Vagina (tissue), 2 donors: Measurements from ENCODE around the gene TSTD2. TPM values are rescaled to one million over a fixed set of nuclear protein-coding genes. Genes with fewer than 3 reads are reported as not detected.

Source experiments
- DNase-seq, 2 donors: peaks; one replicate each; pipeline ENCODE4 v3.0.0-alpha.2; 2017; ENCODE audit errors: extremely low spot score in 2 of 2
- H3K27ac ChIP-seq: fragments of 200-600 bp; sonication (generic); one replicate; pipeline ENCODE4 v1.5.1; 2019
- H3K27me3 ChIP-seq: fragments of 200-600 bp; sonication (generic); one replicate; pipeline ENCODE4 v1.5.1; 2019
- H3K36me3 ChIP-seq, 2 donors: fragments of 200-600 bp; sonication (generic); one replicate each; pipeline ENCODE4 v1.5.1; 2017 to 2019
- H3K4me1 ChIP-seq: fragments of 200-600 bp; sonication (generic); one replicate; pipeline ENCODE4 v1.5.1; 2019
- H3K4me3 ChIP-seq, 2 donors: fragments of 200-600 bp; sonication (generic); 1 replicate in 1 of 2; 2 replicates in 1 of 2; pipeline ENCODE4 v1.5.1; 2016 to 2019
- H3K9me3 ChIP-seq: fragments of 200-600 bp; sonication (generic); one replicate; pipeline ENCODE4 v1.5.1; 2019
- POLR2A ChIP-seq, 2 donors: fragments of 450-650 bp; IDR thresholded peaks; one replicate each; pipeline ENCODE4 v1.6.1; 2017; ENCODE audit warnings: antibody characterized with exemption in 2 of 2, mild to moderate bottlenecking in 2 of 2, moderate library complexity in 2 of 2
- POLR2AphosphoS5 ChIP-seq, 2 donors: sonication (generic); formaldehyde crosslinking; IDR thresholded peaks; one replicate each; pipeline ENCODE4 v1.9.0; 2017; ENCODE audit warnings: antibody characterized with exemption in 2 of 2, mild to moderate bottlenecking in 2 of 2, low read depth in 1 of 2; ENCODE audit not compliant: insufficient read depth in 1 of 2
- intact Hi-C: fragments of 100-400 bp; cut with DNase I; formaldehyde crosslinking; loops from one replicate; pipeline ENCODE4 v1.15.1; 2023
- total RNA-seq: library from RNA; depleted of rRNA; stranded (reverse); fragments of >200 nt; gene quantifications from one replicate; pipeline ENCODE4 v1.2.3, GENCODE V29; 2016
- TF ChIP-seq, protein P1 (sequence below), 3 experiments: fragments of 450-650 bp in 2 of 3; fragments of 200-600 bp in 1 of 3; sonication (generic) in 1 of 3; IDR thresholded peaks; one replicate each; pipeline ENCODE4 v1.5.1; 2017 to 2019; ENCODE audit warnings: antibody characterized with exemption in 3 of 3, mild to moderate bottlenecking in 2 of 3, moderate library complexity in 2 of 3

Gene TSTD2
- total RNA-seq, 1 donor from 2014 or later: 18.2 TPM

DNA sequence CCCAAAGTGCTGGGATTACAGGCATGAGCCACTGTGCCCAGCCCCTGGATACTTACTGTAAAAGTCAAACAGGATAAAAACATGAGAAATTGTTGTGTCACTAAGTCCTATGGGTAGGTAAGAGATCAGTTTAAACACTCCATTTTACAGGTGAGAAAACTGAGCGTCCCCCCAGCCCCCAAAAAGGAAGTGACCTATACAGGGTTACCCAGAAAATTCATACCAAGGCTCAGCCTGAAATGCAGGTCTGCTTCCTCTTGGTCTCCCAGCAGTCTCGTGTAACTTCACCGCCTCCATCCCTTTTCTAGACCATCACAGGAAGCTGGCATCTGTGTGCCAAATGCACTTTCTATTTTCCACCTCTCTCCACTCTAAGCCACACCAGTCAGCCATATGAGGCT is 74.5 kb downstream of the TSTD2 start:
- Histone ChIP-seq H3K4me3 (no peak overlapping the region), H3K27me3 (no peaks in the 10 kb centered on the region), H3K9me3 (no peaks in the 10 kb centered on the region), H3K27ac (peak overlapping the region; percentile 95), H3K4me1 (peaks cover 61% of the 10 kb centered on the region), H3K36me3 (no peaks in the 10 kb centered on the region)
- intact Hi-C loops: no loop called here
- TF ChIP-seq, protein P1, sequence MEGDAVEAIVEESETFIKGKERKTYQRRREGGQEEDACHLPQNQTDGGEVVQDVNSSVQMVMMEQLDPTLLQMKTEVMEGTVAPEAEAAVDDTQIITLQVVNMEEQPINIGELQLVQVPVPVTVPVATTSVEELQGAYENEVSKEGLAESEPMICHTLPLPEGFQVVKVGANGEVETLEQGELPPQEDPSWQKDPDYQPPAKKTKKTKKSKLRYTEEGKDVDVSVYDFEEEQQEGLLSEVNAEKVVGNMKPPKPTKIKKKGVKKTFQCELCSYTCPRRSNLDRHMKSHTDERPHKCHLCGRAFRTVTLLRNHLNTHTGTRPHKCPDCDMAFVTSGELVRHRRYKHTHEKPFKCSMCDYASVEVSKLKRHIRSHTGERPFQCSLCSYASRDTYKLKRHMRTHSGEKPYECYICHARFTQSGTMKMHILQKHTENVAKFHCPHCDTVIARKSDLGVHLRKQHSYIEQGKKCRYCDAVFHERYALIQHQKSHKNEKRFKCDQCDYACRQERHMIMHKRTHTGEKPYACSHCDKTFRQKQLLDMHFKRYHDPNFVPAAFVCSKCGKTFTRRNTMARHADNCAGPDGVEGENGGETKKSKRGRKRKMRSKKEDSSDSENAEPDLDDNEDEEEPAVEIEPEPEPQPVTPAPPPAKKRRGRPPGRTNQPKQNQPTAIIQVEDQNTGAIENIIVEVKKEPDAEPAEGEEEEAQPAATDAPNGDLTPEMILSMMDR (IDR thresholded peaks at IDR 0.05): no peak
- TF ChIP-seq POLR2AphosphoS5 (IDR thresholded peaks at IDR 0.05; ENCODE audit: insufficient read depth in 1 of 2, low read depth in 1 of 2) (no peak), POLR2A (IDR thresholded peaks at IDR 0.05) (no peak)
- DNase-seq: no peak

DNA sequence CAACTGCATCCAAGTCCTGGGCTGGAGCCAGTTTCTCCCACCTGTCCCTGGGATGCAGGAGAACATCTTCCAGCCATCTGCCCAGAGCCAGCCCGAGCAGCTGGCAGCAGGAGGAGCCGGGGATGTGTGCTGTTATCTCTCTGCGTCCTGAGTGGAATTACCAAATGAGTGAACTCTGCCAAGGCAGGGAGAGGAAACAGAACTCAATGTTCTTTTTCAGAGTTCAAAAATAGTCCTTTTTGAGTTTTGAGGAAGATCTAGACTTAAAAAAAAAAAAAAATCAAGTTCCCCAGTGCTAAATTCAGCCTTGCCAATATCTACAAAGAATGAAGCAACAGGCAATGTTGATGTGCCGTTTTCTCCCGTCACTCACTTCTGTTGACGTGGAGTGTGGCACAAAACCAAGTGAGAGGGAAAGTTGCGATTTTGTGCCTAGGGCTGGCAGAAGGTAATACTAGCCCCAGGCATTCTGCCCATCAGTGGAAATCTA is 75.5 kb downstream of the TSTD2 start:
- no peaks in the 10 kb centered on the region for H3K36me3 ChIP-seq
- no peaks in the 10 kb centered on the region for H3K9me3 ChIP-seq
- no peak for DNase-seq
- no peaks in the 10 kb centered on the region for H3K27me3 ChIP-seq
- intact Hi-C loops: no loop called here
- H3K4me1 ChIP-seq: peaks cover 50% of the 10 kb centered on the region
- no peak for TF ChIP-seq POLR2A (IDR thresholded peaks at IDR 0.05)
- TF ChIP-seq, protein P1 (IDR thresholded peaks at IDR 0.05): no peak
- TF ChIP-seq POLR2AphosphoS5 (IDR thresholded peaks at IDR 0.05; ENCODE audit: insufficient read depth in 1 of 2, low read depth in 1 of 2): peak; percentile 86 to 89
- peak overlapping the region; percentile 95 for H3K27ac ChIP-seq
- H3K4me3 ChIP-seq: no peak overlapping the region

DNA sequence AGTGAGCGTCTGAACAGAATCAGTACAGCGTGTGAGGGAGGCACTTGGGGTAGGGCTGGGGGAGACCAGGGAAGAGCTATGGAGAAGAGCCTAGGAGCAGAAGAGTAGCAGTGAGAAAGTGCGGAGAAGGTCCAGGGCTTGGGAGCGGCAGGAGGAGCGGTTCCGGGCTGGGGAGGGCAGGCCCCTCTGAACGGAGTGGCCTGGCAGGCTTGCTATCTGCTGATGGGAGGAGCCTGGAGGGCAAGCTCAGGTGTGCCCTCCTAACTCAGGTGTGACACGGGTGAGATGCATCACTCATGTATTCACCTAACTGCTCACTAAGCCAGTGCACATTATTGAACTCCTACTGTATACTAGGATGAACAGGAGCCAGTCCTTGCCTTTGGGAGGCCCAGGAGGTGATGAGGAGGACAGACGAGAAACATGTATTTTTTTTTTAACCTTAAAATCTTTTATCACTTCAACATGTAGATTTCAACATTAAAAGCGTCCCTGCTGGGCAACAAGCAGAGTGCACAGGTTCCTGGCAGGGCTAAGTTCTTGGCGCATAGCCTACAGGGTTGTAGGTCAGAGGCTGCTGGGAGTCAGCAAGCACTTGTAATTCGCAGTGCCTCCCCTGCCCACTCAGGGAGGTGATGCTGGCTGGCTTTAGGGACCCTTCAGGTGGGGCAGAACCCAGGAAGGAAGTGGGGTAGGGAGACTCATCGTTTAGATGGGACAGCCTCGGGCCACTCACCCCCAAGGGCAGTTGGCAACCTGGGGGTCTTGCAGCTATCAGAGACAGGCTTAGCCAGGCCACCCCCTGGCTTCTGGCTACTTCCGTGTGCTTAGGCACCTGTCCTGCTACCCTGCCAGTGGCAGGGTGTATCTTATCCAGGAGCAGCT is 76.2 kb downstream of the TSTD2 start:
- peaks cover 43% of the 10 kb centered on the region for H3K4me1 ChIP-seq
- no peaks in the 10 kb centered on the region for H3K27me3 ChIP-seq
- H3K4me3 ChIP-seq: no peak overlapping the region
- peak overlapping the region; percentile 95 for H3K27ac ChIP-seq
- intact Hi-C loops: no loop called here
- TF ChIP-seq, protein P1 (IDR thresholded peaks at IDR 0.05): no peak
- TF ChIP-seq POLR2A (IDR thresholded peaks at IDR 0.05): no peak
- TF ChIP-seq POLR2AphosphoS5 (IDR thresholded peaks at IDR 0.05; ENCODE audit: insufficient read depth in 1 of 2, low read depth in 1 of 2): no peak
- H3K36me3 ChIP-seq: no peaks in the 10 kb centered on the region
- DNase-seq: no peak
- no peaks in the 10 kb centered on the region for H3K9me3 ChIP-seq

DNA sequence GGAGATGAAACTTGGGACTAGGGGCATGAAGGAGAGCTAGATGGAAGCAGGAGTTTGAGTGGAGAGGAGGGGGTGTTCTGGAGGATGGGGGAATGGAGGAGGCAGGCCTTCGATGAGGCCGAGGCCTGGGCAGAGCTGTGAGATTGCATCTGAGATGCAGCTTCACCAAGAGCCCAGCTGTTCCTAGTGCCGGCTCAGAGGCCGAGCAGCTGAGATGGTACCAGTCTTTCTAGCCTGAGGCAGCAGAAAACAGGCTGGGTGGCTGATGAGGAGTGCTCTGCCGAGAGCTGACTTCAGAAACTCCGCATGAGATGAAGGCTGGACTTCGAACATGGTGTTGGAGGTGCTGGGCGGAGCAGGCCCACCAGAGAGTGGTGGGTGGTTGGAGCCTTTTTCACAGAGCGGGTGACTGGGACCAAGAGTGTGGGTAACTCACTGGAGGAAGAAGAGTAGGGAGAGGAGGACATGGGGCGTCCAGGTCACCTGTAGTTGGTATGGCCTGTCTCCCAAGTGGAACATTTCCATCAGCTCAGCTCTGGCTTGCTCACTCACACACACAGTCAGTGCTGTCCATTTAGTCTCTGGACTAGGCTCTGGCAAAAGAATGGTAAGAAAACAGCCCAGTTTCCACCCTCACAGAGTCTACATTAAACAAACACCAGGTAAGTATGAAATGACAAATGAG is 77.0 kb downstream of the TSTD2 start:
- intact Hi-C loops: no loop called here
- Histone ChIP-seq H3K4me3 (no peak overlapping the region), H3K36me3 (no peaks in the 10 kb centered on the region), H3K4me1 (peaks cover 36% of the 10 kb centered on the region), H3K27me3 (no peaks in the 10 kb centered on the region), H3K27ac (peak overlapping the region; percentile 95), H3K9me3 (no peaks in the 10 kb centered on the region)
- DNase-seq: no peak
- no peak for TF ChIP-seq POLR2A (IDR thresholded peaks at IDR 0.05)
- TF ChIP-seq, protein P1 (IDR thresholded peaks at IDR 0.05): no peak
- TF ChIP-seq POLR2AphosphoS5 (IDR thresholded peaks at IDR 0.05; ENCODE audit: insufficient read depth in 1 of 2, low read depth in 1 of 2): no peak
